IPS-11a (cell line): Measurements from ENCODE around the gene CYRIA.

Experiments used
- H3K4me3 ChIP-seq: one replicate; pipeline ENCODE4 v1.5.1; 2013; ENCODE audit warnings: low read depth, low read length, control low read depth

CYRIA gene

GRCh38 chr2:16652296-16653082, 13.1 kb downstream of the CYRIA start:
- no peak overlapping the region for H3K4me3 ChIP-seq

- H3K4me3 ChIP-seq = no peak overlapping the region
These were observed 15.1 kb downstream of the CYRIA start for GRCh38 chr2:16650287-16651249.

- H3K4me3 ChIP-seq = no peak overlapping the region
These were observed 16.0 kb downstream of the CYRIA start for GRCh38 chr2:16649353-16650286.

- no peak overlapping the region for H3K4me3 ChIP-seq
These were observed 17.5 kb downstream of the CYRIA start for GRCh38 chr2:16647992-16648617.

- no peak overlapping the region for H3K4me3 ChIP-seq
These were observed 19.7 kb downstream of the CYRIA start for GRCh38 chr2:16645775-16646559.

GRCh38 chr2:16645088-16645487, 20.5 kb downstream of the CYRIA start:
- H3K4me3 ChIP-seq = no peak overlapping the region

- no peak overlapping the region for H3K4me3 ChIP-seq
These were observed 21.3 kb downstream of the CYRIA start for GRCh38 chr2:16644221-16644925.

- H3K4me3 ChIP-seq = no peak overlapping the region
These were observed 22.5 kb downstream of the CYRIA start for GRCh38 chr2:16643099-16643498.

- H3K4me3 ChIP-seq = no peak overlapping the region
These were observed 23.5 kb downstream of the CYRIA start for GRCh38 chr2:16642088-16642487.

GRCh38 chr2:16641509-16641908, 24.1 kb downstream of the CYRIA start:
- H3K4me3 ChIP-seq = no peak overlapping the region

- no peak overlapping the region for H3K4me3 ChIP-seq
These were observed 24.8 kb downstream of the CYRIA start for GRCh38 chr2:16640867-16641266.

GRCh38 chr2:16640001-16640700, 25.5 kb downstream of the CYRIA start:
- no peak overlapping the region for H3K4me3 ChIP-seq

- H3K4me3 ChIP-seq = no peak overlapping the region
These were observed 26.2 kb downstream of the CYRIA start for GRCh38 chr2:16639431-16639830.

- H3K4me3 ChIP-seq = no peak overlapping the region
These were observed 26.7 kb downstream of the CYRIA start for GRCh38 chr2:16638946-16639345.

GRCh38 chr2:16637304-16637703, 28.3 kb downstream of the CYRIA start:
- no peak overlapping the region for H3K4me3 ChIP-seq

GRCh38 chr2:16635791-16636699, 29.6 kb downstream of the CYRIA start:
- H3K4me3 ChIP-seq = no peak overlapping the region
